ENCODE data around the gene ST6GALNAC6. TPM values are rescaled to one million over a fixed set of nuclear protein-coding genes. Genes with fewer than 3 reads are reported as not detected.
A peak's percentile ranks its signal among the peaks of the same experiment; 100 is the strongest.

ST6GALNAC6 gene
- total and polyA plus RNA-seq, 5 experiments from 2014 or later: 29.8 to 110 (median 42.8) TPM

DNA sequence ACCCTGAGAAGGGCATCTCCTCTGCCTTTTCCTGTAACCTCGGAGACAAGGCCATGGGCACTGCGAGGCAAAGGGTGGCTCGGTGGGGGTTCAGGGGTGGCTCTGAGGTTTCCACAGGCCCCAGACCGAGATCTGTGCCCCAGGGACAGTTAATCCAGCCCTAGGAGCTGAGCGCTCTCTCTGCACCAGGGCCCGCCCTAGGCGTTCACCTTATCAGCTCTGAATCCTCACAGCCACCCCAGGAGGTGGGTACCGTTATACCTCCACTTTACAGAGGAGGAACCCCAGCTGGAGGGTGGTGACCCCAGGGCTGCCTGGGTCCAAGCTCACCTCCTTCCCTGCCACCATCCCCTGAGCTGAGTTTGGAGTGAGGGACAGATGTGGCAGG, 42.7 kb downstream of the ST6GALNAC6 start:
- Mint-ChIP-seq H3K4me3 (no peak overlapping the region), H3K27ac (peak overlapping the region in 2 of 10 donors; percentile 14 to 93), H3K9me3 (no peaks in the 10 kb centered on the region), H3K36me3 (no peaks in the 10 kb centered on the region), H3K27me3 (no peaks in the 10 kb centered on the region), H3K4me1 (peaks cover 17 to 74% (median 54%) of the 10 kb centered on the region in 4 donors)
- DNase-seq: no peak
- POLR2A ChIA-PET: interaction anchor here (1.2 to 2.6 kb wide), 4 partner anchors 10 to 71 kb away, joined by 3 to 6 read pairs (median 3); partner anchors contain the start of genes CDK9 and FPGS
- ATAC-seq: no peak

DNA sequence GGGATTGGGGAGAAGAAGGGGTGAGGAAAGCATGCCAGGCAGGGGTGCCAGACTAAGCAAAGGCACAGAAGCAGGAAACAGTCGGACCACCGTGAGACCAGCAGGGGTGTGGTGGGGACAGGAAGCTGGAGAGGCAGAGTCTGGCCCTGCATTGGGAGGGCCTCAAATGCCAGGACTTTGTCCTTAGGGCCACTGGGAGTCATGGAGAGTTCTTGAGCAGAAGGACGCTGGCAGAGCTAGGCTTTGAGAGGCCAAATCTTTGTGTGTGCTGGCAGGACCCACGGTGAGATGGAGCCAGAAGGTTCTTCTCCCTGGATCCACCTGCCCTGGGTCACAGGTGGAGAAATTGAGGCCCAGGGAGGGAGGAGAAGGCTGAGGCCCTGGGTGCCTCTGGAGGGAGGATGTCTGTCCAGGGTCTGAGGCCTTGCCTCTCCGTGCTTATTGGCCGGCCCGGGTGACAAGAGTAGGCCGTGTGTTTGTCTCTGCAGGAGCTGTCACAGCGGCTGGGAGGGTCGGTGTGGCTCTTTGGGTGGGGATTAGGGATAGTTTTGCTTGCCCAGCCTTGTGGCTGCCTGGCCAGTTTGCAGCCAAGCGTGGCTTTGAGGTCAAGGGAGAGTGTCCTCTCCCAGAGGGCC, 43.2 kb downstream of the ST6GALNAC6 start:
- ATAC-seq: no peak
- no peaks in the 10 kb centered on the region for H3K36me3 Mint-ChIP-seq
- peaks cover 17 to 70% (median 49%) of the 10 kb centered on the region in 4 donors for H3K4me1 Mint-ChIP-seq
- H3K9me3 Mint-ChIP-seq: peaks cover 0 to 1% (median 0%) of the 10 kb centered on the region in 9 donors
- DNase-seq: no peak
- peak overlapping the region in 8 of 10 donors; percentile 18 to 80 (median 48) for H3K4me3 Mint-ChIP-seq
- peak overlapping the region in 9 of 10 donors; percentile 70 to 94 (median 86) for H3K27ac Mint-ChIP-seq
- H3K27me3 Mint-ChIP-seq: no peaks in the 10 kb centered on the region
- POLR2A ChIA-PET: interaction anchor here (1.2 to 3.1 kb wide), 5 partner anchors 9 to 62 kb away, joined by 3 to 16 read pairs (median 4); partner anchors contain the start of gene FPGS

DNA sequence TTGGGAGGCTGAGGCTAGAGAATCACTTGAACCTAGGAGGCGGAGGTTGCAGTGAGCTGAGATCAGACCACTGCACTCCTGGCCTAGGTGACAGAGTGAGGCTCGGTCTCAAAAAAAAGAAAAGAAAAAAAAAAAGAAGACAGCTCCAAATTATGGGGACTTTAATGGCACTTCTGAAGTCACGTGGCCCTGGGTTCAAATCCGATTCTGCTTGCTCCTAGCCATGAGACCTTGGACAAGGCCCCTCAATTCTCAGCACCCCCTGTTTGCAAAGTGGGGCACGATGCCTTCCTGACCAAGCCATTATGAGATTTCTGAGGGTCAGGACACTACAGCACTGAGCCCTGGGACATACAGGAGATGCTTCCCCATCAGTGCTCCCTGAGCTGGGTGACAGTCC, 43.9 kb downstream of the ST6GALNAC6 start:
- peak overlapping the region; percentile 25 to 80 (median 50) for H3K4me3 Mint-ChIP-seq
- POLR2A ChIA-PET: interaction anchor here (0.8 to 3.1 kb wide), 6 partner anchors 9 to 62 kb away, joined by 3 to 16 read pairs (median 4); no protein-coding TSS in a partner anchor
- DNase-seq: no peak
- H3K27me3 Mint-ChIP-seq: no peaks in the 10 kb centered on the region
- peaks cover 0 to 5% (median 1%) of the 10 kb centered on the region in 9 donors for H3K9me3 Mint-ChIP-seq
- ATAC-seq: no peak
- H3K36me3 Mint-ChIP-seq: peaks cover 0 to 2% (median 2%) of the 10 kb centered on the region in 3 donors
- H3K27ac Mint-ChIP-seq: peak overlapping the region in 9 of 10 donors; percentile 11 to 94 (median 86)
- peaks cover 15 to 63% (median 42%) of the 10 kb centered on the region in 4 donors for H3K4me1 Mint-ChIP-seq

DNA sequence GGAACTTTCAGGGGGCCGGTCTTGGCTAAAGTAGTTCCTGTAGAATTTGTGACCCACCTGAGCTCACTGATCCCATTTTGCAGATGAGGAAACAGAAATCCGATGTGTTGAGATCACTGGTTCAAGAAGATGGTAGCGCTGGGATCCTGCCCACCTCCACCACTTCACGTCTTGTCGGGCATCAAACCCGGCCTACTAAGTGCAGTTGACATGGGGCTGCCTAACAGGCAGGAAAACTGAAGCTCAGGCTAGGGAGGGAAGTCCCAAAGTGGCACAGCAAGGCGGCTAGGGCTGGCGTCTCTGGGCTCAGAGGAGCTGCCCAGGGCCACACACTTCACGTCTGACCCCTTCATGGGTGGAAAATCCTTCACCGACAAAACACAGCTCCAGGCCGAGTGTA, 44.4 kb downstream of the ST6GALNAC6 start:
- ATAC-seq (no peak), DNase-seq (no peak)
- Mint-ChIP-seq H3K36me3 (peaks cover 0 to 5% (median 4%) of the 10 kb centered on the region in 3 donors), H3K9me3 (peaks cover 0 to 9% (median 3%) of the 10 kb centered on the region in 9 donors), H3K27ac (peak overlapping the region in 9 of 10 donors; percentile 14 to 94 (median 73)), H3K27me3 (no peaks in the 10 kb centered on the region), H3K4me1 (peaks cover 13 to 61% (median 40%) of the 10 kb centered on the region in 4 donors), H3K4me3 (peak overlapping the region in 8 of 10 donors; percentile 34 to 68 (median 46))
- POLR2A ChIA-PET: interaction anchor here (0.6 to 3.2 kb wide), 9 partner anchors 8 to 270 kb away, joined by 3 to 16 read pairs (median 4); no protein-coding TSS in a partner anchor

DNA sequence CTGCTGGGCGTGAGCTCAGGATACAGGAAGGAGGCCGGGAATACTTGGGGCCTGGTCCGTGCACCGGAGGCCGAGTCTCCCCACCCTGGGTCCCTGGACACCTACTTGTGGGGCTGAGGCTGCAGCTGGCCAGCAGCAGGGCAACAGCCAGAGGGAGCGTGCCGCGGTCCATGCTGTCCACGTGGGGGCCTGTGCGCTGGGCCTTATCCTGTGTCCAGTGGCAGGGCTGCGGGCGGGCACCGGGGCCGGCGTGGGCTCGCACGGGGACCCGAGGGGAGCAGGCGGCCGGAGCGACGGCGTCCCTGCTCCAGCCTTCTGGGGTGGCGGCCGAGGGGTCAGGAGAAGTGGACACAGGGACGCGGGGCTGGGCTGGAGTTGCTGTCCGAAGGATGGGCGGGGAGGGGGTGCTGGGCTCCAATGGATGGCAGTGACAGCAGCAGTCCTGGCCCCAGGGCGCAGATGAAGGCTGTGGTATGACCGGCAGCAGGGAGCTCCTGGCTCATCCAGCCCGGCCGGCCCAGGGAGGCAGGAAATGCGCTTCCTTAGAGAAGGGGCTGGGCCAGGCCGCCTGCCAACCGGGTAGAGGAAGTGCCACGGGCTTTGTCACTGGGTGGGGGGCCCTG, 45.1 kb downstream of the ST6GALNAC6 start, which contains the start of gene ENG:
ENG (minus strand) TSS at position 475 of the 623 bp plus-strand sequence; CDS start at position 172, 303 bp downstream.
- Mint-ChIP-seq H3K4me1 (peaks cover 13 to 58% (median 40%) of the 10 kb centered on the region in 4 donors), H3K4me3 (peak within 1 kb of the TSS; percentile 81 to 92 (median 88)), H3K27ac (peak within 1 kb of the TSS; percentile 71 to 94 (median 88)), H3K9me3 (peaks cover 2 to 15% (median 6%) of the 10 kb centered on the region in 9 donors), H3K27me3 (no peaks in the 10 kb centered on the region), H3K36me3 (peaks cover 4 to 11% (median 7%) of the 10 kb centered on the region in 3 donors)
- POLR2A ChIA-PET: interaction anchor here (0.6 to 3.2 kb wide), 10 partner anchors 9 to 269 kb away, joined by 3 to 16 read pairs (median 4); no protein-coding TSS in a partner anchor
- DNase-seq (peak in 1 of 10 donors; percentile 18), ATAC-seq (peak; percentile 66 to 74)

DNA sequence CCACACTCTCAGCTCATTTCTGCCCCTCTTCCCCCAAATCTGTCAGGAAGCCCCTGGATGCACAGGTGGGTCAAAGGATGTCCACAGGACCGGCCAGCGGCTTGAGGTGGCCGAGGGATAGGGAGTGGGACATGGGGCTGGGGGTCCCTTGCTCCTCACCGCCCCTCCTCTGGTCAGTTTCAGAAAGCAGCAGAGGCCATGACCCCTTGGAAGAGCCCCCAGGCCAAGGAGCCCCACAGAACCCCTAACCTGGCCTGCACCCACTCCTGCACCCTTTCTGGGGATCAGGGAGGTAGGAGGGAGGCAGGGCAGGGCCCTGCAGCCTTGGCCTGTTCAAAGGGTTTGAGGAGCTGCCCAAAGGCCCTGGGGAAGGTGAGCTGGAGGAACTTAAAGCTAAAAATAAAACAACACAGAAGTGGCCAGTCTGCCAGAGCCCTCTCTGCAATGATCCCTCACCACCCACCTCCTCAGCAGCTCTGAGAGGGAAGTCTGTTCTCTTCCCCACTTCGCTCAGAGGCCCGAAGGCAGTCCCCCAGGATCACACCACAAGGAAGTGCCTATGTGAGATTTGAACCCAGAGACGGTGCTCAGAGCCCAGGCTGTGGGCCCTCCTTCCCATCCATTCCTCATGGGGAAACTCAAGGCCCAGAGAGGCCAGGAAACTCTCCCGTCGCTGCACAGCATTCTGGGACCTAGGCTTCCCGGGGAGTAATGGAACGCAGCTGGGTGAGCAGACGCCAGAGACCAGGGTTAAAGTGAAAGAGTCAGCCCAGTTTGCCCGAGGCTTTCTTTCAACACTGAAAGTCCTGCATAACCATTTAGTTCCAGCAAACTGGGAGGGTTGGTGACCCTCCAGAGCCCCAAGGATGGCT, 45.9 kb downstream of the ST6GALNAC6 start:
- Mint-ChIP-seq H3K27me3 (no peaks in the 10 kb centered on the region), H3K9me3 (peaks cover 2 to 22% (median 13%) of the 10 kb centered on the region in 9 donors), H3K27ac (peak overlapping the region; percentile 71 to 94 (median 88)), H3K36me3 (peaks cover 11 to 18% (median 13%) of the 10 kb centered on the region in 3 donors), H3K4me1 (peaks cover 13 to 52% (median 38%) of the 10 kb centered on the region in 4 donors), H3K4me3 (peak overlapping the region; percentile 81 to 92 (median 88))
- ATAC-seq: peak; percentile 40 to 44
- no peak for DNase-seq
- POLR2A ChIA-PET: interaction anchor here (1.0 to 3.2 kb wide), 9 partner anchors 8 to 64 kb away, joined by 3 to 16 read pairs (median 4); partner anchors contain the start of gene ST6GALNAC4

DNA sequence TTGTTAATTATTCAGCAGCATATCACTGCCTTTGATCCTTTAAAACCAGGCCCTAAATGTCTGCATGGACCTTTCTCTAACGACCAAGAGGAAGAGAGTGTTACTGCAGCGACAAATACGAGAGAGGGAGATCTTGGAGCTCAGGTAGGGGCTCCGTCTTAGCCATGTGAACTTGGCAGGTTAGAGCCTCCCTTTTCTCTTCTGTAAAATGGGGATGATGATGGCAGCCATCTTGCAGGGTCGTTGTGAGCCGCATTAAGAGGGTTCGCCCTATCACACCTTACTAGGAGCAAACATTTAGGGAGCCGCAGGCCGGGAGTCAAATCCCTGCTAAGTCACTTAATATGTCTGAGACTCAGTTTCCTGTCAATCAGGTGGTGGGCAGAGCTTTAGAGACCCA, 46.6 kb downstream of the ST6GALNAC6 start:
- Mint-ChIP-seq H3K36me3 (peaks cover 11 to 21% (median 14%) of the 10 kb centered on the region in 3 donors), H3K9me3 (peaks cover 2 to 26% (median 14%) of the 10 kb centered on the region in 9 donors), H3K4me3 (peak overlapping the region; percentile 28 to 89 (median 59)), H3K27ac (peak overlapping the region in 9 of 10 donors; percentile 38 to 93 (median 56)), H3K4me1 (peaks cover 11 to 49% (median 37%) of the 10 kb centered on the region in 4 donors), H3K27me3 (no peaks in the 10 kb centered on the region)
- POLR2A ChIA-PET: interaction anchor here (0.8 to 3.2 kb wide), 7 partner anchors 9 to 64 kb away, joined by 3 to 12 read pairs (median 3); partner anchors contain the start of gene ST6GALNAC4
- no peak for DNase-seq
- ATAC-seq: no peak

DNA sequence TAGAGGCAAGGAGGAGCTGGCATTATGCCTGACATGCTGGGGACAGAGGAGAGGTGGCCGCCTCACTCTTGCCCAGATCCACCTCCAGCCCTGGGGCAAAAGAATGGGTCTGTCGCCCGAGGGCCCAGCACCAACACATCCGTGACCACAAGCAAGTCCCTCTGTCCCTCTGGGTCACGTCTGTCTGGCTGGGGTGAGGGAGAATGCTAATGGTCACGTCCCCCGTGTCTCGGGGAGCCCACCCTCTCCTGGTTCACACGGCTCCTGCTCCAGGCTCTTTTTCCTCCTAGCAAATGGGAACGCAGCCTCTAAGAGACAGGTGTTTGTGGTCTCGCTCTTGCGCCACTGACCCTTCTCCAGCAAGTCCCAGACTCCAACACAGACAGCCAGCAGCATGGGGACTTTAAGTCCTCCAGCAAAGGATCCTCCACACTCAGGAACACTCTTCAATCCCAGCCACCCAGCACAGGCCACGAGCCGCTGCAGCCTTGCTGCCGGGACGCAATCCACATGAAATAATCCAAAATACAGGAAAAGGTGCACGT, 49.0 kb downstream of the ST6GALNAC6 start:
- Mint-ChIP-seq H3K9me3 (peaks cover 2 to 26% (median 14%) of the 10 kb centered on the region in 9 donors), H3K4me3 (peak overlapping the region in 1 of 10 donors; percentile 41), H3K36me3 (peaks cover 11 to 21% (median 14%) of the 10 kb centered on the region in 3 donors), H3K27me3 (no peaks in the 10 kb centered on the region), H3K4me1 (peaks cover 7 to 33% (median 25%) of the 10 kb centered on the region in 4 donors), H3K27ac (peak overlapping the region in 1 of 10 donors; percentile 1)
- POLR2A ChIA-PET: no interaction called here
- DNase-seq (no peak), ATAC-seq (no peak)

DNA sequence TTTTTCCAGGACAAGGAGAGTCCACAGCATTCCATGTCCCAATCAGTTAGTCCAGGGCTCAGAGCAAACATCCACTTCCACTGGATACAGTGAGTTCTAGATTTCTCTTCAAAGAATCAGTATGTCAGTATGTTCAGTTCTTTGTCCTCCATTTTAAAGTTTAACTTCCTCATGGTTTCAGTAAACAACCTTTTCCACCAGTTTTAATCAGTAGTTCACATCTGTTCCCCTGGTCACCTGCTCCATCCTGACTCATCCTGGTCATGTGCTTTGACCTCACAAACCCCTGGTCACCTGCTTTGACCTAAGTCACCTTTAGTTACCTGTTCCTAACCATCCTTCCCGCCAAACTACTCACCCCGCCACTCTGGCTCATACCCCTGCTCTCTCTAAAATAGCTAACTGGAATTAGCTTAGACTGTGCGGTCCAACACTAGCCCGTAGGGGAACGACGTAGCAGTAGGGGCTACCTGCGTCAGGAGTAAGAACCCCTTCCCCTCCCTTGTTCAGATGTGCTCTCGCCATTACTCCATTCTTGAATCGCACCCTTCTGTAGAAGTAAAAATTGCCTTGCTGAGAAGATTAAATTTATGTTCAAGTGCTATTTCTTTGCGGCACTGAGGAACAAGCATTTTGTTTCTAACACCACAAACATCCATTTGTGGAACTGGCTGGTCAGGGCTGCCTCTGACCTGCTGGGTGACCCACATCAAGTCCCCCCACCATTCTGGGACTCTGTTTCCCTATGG, 50.5 kb downstream of the ST6GALNAC6 start:
- Mint-ChIP-seq H3K27me3 (no peaks in the 10 kb centered on the region), H3K9me3 (peaks cover 2 to 26% (median 14%) of the 10 kb centered on the region in 9 donors), H3K4me1 (peaks cover 6 to 26% (median 14%) of the 10 kb centered on the region in 4 donors), H3K27ac (peak overlapping the region in 2 of 10 donors; percentile 57 to 61), H3K36me3 (peaks cover 11 to 21% (median 14%) of the 10 kb centered on the region in 3 donors), H3K4me3 (peak overlapping the region in 1 of 10 donors; percentile 51)
- ATAC-seq (no peak), DNase-seq (no peak)
- POLR2A ChIA-PET: no interaction called here

DNA sequence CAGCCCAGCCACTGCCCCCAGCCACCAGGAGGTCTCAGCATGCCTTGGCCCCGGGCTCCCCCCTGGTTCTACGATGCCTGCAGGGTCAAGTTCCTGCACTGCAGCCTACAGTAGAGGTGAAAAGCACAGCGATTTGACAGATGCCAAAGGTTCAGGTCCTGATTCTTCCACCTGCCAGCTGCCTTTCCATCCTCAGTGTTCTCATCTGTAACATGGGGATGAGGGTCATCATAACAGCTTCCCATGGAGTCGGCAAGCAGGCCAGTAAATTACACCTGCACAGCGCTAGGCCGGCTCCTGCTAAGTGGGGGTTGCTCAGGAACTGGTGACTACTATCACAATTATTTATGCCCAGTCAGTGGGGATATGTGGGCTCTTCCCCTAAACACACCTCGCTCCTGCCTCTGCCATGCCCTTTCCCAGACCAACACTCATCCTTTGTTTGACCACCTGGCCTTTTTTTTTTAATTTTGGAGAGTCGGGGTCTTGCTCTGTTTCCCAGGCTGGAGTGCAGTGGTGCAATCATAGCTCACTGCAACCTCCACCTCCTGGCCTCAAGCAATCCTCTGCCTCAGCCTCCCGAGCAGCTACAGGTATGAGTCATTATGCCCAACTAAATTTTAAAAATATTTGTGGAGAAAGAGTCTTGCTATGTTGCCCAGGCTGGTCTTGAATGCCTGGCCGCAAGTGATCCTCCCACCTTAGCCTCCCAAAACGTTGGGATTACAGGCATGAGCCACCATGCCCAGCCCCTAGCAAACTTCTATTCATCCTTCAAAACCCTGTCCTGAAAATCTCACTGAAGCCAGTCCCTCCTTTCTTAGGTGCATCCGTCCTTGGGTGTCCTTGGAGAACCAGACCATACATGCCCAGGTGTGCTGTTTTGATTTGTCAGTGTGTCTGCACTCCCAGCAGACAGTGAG, 51.3 kb downstream of the ST6GALNAC6 start:
- peaks cover 4 to 17% (median 9%) of the 10 kb centered on the region in 4 donors for H3K4me1 Mint-ChIP-seq
- POLR2A ChIA-PET: no interaction called here
- H3K27ac Mint-ChIP-seq: peak overlapping the region in 3 of 10 donors; percentile 31 to 82 (median 80)

More for the DNA sequence above, 51.3 kb downstream of the ST6GALNAC6 start:
- no peaks in the 10 kb centered on the region for H3K27me3 Mint-ChIP-seq
- ATAC-seq (no peak), DNase-seq (no peak)
- H3K9me3 Mint-ChIP-seq: peaks cover 2 to 26% (median 14%) of the 10 kb centered on the region in 9 donors
- peak overlapping the region in 1 of 10 donors; percentile 39 for H3K4me3 Mint-ChIP-seq
- H3K36me3 Mint-ChIP-seq: peaks cover 11 to 21% (median 14%) of the 10 kb centered on the region in 3 donors
